Lower lobe of right lung (tissue), 2 donors: Measurements from ENCODE around the gene GRN. TPM values are rescaled to one million over a fixed set of nuclear protein-coding genes. Genes with fewer than 3 reads are reported as not detected.

ENCODE experiments used
- ATAC-seq, 2 donors: fragments of 200-7000 bp; cut with Tn5 transposase; one replicate each; pipeline ENCODE4 v1.9.1; 2020 to 2022; ENCODE audit warnings: mild to moderate bottlenecking in 2 of 2, moderate library complexity in 2 of 2
- DNase-seq: peaks from one replicate; pipeline ENCODE4 v3.0.0-alpha.2; 2020
- H3K27ac ChIP-seq: fragments of 200-600 bp; one replicate; pipeline ENCODE4 v1.8.0; 2022
- H3K27me3 ChIP-seq: fragments of 200-600 bp; one replicate; pipeline ENCODE4 v1.8.0; 2022; ENCODE audit warnings: low read depth
- H3K36me3 ChIP-seq: fragments of 200-600 bp; one replicate; pipeline ENCODE4 v1.8.0; 2022; ENCODE audit warnings: mild to moderate bottlenecking
- H3K4me1 ChIP-seq: fragments of 200-600 bp; one replicate; pipeline ENCODE4 v1.8.0; 2022
- H3K4me3 ChIP-seq: fragments of 200-600 bp; one replicate; pipeline ENCODE4 v1.8.0; 2022; ENCODE audit warnings: mild to moderate bottlenecking
- H3K9me3 ChIP-seq: fragments of 200-600 bp; one replicate; pipeline ENCODE4 v1.8.0; 2022
- intact Hi-C: fragments of 100-400 bp; cut with DNase I; formaldehyde crosslinking; loops from one replicate; pipeline ENCODE4 v1.11.0; 2022
- total RNA-seq: library from RNA; stranded (reverse); fragmentation: NEBNext Ultra II Directional; extraction: Animal tissue kit (Norgen Biotek cat#: 25700); gene quantifications from one replicate; pipeline ENCODE4 v1.2.1, GENCODE V29; 2021
- TF ChIP-seq, protein P1 (sequence below): fragments of 200-600 bp; IDR thresholded peaks from one replicate; pipeline ENCODE4 v1.8.0; 2022; ENCODE audit warnings: antibody characterized with exemption, mild to moderate bottlenecking
- donor health status: DM: no; HTN: yes; CAD: no; lungs with severe emphysema.

GRN gene
- total RNA-seq, 1 donor from 2014 or later = 1,241 TPM

DNA sequence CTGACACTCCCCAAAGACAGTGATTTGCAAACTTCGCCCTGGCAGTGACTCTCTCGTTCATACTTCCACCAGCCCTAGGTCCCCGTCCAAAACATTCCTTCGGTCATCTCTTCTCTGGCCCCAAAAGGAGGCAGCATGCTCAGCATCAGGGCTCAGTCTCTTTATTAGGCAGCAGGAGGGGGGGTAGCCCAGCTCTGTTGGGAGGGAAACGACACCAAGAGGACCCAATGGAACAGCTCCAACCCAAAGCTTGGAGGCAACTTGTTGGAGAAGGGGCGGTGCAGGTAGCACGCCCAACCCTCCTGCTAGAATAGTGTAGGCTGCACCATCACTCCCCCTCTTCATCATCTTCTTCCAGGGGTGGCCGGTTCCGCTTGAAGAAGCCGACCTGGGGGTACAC is 26.9 kb downstream of the GRN start:
- Histone ChIP-seq H3K4me3 (no peak overlapping the region), H3K4me1 (peaks cover 8% of the 10 kb centered on the region), H3K36me3 (no peaks in the 10 kb centered on the region), H3K9me3 (no peaks in the 10 kb centered on the region), H3K27me3 (peaks cover 8% of the 10 kb centered on the region), H3K27ac (no peak overlapping the region)
- DNase-seq = no peak
- TF ChIP-seq, protein P1, sequence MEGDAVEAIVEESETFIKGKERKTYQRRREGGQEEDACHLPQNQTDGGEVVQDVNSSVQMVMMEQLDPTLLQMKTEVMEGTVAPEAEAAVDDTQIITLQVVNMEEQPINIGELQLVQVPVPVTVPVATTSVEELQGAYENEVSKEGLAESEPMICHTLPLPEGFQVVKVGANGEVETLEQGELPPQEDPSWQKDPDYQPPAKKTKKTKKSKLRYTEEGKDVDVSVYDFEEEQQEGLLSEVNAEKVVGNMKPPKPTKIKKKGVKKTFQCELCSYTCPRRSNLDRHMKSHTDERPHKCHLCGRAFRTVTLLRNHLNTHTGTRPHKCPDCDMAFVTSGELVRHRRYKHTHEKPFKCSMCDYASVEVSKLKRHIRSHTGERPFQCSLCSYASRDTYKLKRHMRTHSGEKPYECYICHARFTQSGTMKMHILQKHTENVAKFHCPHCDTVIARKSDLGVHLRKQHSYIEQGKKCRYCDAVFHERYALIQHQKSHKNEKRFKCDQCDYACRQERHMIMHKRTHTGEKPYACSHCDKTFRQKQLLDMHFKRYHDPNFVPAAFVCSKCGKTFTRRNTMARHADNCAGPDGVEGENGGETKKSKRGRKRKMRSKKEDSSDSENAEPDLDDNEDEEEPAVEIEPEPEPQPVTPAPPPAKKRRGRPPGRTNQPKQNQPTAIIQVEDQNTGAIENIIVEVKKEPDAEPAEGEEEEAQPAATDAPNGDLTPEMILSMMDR = no peak
- intact Hi-C loops = no loop called here
- ATAC-seq = no peak

GRCh38 chr17:44374306-44375195 is 29.4 kb downstream of the GRN start:
- Histone ChIP-seq H3K4me3 (no peak overlapping the region), H3K36me3 (no peaks in the 10 kb centered on the region), H3K27ac (no peak overlapping the region), H3K4me1 (peaks cover 8% of the 10 kb centered on the region), H3K9me3 (no peaks in the 10 kb centered on the region), H3K27me3 (peaks cover 8% of the 10 kb centered on the region)
- TF ChIP-seq, protein P1 = no peak
- DNase-seq (no peak), ATAC-seq (peak; percentile 59 to 61)
- intact Hi-C loops = no loop called here

DNA sequence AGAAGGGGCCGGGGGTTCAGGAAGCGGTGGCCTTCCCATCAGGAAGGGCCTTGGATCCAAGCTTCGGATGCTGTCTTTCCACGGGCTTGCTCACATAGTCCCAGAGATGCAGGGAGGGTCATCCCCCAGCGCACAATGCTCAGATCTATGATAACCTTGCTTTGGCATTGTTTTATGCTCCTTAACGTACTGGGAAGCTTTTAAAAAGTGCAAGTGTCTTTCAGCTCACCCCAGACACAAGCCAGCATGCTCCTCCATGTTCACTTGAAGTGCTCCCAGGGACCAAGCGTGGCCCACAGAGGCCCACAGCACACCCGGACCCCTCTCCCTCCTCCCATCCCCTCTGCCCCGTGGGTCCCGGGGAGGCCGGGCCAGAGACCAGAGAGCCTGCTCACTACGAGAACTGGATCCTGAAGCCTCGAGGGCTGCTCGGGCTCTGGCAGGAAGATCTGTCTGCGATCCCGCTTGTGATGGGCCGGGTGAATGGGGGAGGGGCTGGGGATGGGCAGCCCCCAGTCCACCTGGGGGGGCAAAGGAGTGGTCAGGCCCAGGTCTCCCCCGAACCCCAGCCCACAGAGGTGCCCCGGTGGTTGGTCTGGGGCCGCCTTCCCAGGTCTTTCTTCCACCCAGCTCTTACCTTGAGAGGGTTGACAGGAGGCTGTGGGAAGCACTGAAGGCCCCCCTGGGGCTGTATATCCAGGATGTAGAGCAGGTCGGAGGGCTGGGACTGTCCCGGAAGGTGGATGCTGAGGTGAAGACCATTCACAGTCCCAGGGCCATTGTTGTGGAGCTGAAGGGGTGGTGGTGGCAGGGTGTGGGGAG is 30.3 kb downstream of the GRN start:
- intact Hi-C loops = no loop called here
- Histone ChIP-seq H3K9me3 (no peaks in the 10 kb centered on the region), H3K27ac (no peak overlapping the region), H3K4me1 (peaks cover 8% of the 10 kb centered on the region), H3K4me3 (no peak overlapping the region), H3K36me3 (no peaks in the 10 kb centered on the region), H3K27me3 (no peaks in the 10 kb centered on the region)
- TF ChIP-seq, protein P1 = no peak
- DNase-seq (no peak), ATAC-seq (peak in 1 of 2 donors; percentile 14)

DNA sequence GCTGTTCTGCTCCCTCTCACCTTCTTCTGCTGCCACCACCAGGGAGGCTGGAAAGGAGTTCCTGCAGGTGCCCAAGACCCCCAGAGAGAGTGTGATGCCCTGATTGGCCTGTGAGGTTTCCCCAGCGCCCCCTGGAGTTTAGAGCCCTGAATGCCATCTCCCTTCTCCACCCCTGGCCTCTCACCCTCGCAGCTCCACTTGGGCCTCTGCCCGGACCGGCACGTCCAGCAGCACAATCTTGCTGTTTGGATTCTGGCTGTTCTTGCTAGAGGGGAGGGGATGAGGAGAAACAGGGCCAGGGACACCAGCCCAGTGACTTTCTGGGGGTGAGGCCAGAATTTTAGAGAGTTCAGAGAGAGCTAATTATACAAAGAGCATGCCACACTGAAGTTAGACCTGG is 31.0 kb downstream of the GRN start:
- Histone ChIP-seq H3K27ac (no peak overlapping the region), H3K4me3 (no peak overlapping the region), H3K27me3 (no peaks in the 10 kb centered on the region), H3K36me3 (no peaks in the 10 kb centered on the region), H3K4me1 (peaks cover 8% of the 10 kb centered on the region), H3K9me3 (no peaks in the 10 kb centered on the region)
- TF ChIP-seq, protein P1 = peak; percentile 30
- DNase-seq (no peak), ATAC-seq (peak; percentile 36 to 42)
- intact Hi-C loops = no loop called here

GRCh38 chr17:44376779-44377178 is 31.7 kb downstream of the GRN start:
- Histone ChIP-seq H3K4me1 (peaks cover 8% of the 10 kb centered on the region), H3K36me3 (no peaks in the 10 kb centered on the region), H3K27ac (no peak overlapping the region), H3K4me3 (no peak overlapping the region), H3K9me3 (no peaks in the 10 kb centered on the region), H3K27me3 (no peaks in the 10 kb centered on the region)
- DNase-seq (no peak), ATAC-seq (no peak)
- TF ChIP-seq, protein P1 = no peak
- intact Hi-C loops = no loop called here
